Measurements from ENCODE around the gene ZBTB40.

DNA sequence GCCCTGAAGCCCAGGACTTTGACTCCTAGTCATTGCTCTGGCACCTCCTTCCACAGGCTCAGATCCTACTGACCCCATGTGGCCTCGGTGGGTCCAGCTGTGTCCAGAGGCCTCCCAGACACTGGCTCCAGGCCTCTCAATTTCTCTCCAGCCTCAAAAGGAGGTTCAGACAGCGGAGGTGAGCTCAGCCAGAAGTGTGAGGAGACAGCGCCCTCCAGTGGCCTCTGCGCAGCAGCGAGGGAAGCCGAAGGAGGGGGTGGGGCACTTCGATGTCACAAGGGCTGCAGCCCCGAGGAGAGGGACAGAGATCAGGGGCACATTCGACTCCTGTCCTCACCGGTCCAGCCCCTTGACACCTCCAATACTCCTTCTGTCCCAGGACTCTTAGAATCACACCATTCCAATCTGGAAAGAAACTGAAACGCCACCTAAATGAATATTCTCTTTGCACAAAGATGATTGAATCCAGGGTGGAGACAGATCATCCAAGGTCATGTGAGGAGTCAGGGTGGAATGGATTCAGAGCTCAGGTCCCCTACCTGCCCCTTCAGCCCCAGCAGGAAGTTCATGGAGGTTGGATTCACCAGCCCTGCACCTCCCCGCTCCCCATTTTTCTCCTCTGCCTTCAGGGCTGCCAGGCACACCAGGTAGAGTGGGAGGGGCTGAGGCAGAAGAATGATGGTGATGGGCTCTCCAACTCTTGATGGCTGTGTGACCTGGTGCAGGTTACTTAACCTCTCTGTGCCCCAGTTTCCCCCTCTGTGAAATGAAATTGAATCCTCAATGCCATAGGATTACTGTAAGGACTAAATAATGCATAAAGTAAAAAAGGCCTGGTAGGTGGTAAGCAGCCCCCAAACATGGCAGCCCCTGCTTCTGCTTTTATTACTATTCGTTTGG is 34.8 kb upstream of the ZBTB40 start:
- TF ChIP-seq, protein P1, sequence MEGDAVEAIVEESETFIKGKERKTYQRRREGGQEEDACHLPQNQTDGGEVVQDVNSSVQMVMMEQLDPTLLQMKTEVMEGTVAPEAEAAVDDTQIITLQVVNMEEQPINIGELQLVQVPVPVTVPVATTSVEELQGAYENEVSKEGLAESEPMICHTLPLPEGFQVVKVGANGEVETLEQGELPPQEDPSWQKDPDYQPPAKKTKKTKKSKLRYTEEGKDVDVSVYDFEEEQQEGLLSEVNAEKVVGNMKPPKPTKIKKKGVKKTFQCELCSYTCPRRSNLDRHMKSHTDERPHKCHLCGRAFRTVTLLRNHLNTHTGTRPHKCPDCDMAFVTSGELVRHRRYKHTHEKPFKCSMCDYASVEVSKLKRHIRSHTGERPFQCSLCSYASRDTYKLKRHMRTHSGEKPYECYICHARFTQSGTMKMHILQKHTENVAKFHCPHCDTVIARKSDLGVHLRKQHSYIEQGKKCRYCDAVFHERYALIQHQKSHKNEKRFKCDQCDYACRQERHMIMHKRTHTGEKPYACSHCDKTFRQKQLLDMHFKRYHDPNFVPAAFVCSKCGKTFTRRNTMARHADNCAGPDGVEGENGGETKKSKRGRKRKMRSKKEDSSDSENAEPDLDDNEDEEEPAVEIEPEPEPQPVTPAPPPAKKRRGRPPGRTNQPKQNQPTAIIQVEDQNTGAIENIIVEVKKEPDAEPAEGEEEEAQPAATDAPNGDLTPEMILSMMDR (IDR thresholded peaks at IDR 0.05; ENCODE audit: low read length), result peak; percentile 94
- no peak for TF ChIP-seq EZH2 (optimal IDR thresholded peaks at IDR 0.05; ENCODE audit: low read depth, low read length)
- TF ChIP-seq EZH2phosphoT487 (IDR thresholded peaks at IDR 0.05; ENCODE audit: low read length), result no peak
